Upper lobe of left lung (tissue), 6 donors: ENCODE measurements around the gene ADAMTS16. TPM values are rescaled to one million over a fixed set of nuclear protein-coding genes. Genes with fewer than 3 reads are reported as not detected.

Source experiments
- ATAC-seq, 2 donors: fragments of 200-7000 bp; cut with Tn5 transposase; one replicate each; pipeline ENCODE4 v1.9.1; 2022; ENCODE audit warnings: mild to moderate bottlenecking in 2 of 2, moderate library complexity in 2 of 2; ENCODE audit not compliant: low FRiP score in 2 of 2
- DNase-seq, 2 donors: peaks; one replicate each; pipeline ENCODE4 v3.0.0-alpha.2; 2019 to 2020
- H3K27ac ChIP-seq, 4 donors: fragments of 200-600 bp; sonication (generic); one replicate each; pipeline ENCODE4 v1.5.1; 2016 to 2019
- H3K27me3 ChIP-seq, 4 donors: fragments of 200-600 bp; sonication (generic); one replicate each; pipeline ENCODE4 v1.5.1; 2017 to 2019
- H3K36me3 ChIP-seq, 4 donors: fragments of 200-600 bp; sonication (generic); one replicate each; pipeline ENCODE4 v1.5.1; 2016 to 2019
- H3K4me1 ChIP-seq, 4 donors: fragments of 200-600 bp; sonication (generic); one replicate each; pipeline ENCODE4 v1.5.1; 2018 to 2019
- H3K4me3 ChIP-seq, 4 donors: fragments of 200-600 bp; sonication (generic); one replicate each; pipeline ENCODE4 v1.5.1; 2017 to 2019; ENCODE audit warnings: mild to moderate bottlenecking in 2 of 4, moderate library complexity in 1 of 4
- H3K9me3 ChIP-seq, 4 donors: fragments of 200-600 bp; sonication (generic); one replicate each; pipeline ENCODE4 v1.5.1; 2018 to 2019
- EP300 ChIP-seq, 4 donors: sonication (generic); formaldehyde crosslinking; IDR thresholded peaks; one replicate each; pipeline ENCODE4 v1.5.1; 2017; ENCODE audit warnings: antibody characterized with exemption in 4 of 4, control low read depth in 2 of 4
- POLR2A ChIP-seq, 4 donors: fragments of 450-650 bp; IDR thresholded peaks; one replicate each; pipeline ENCODE4 v1.5.1; 2016 to 2017; ENCODE audit warnings: antibody characterized with exemption in 4 of 4, mild to moderate bottlenecking in 2 of 4
- POLR2AphosphoS5 ChIP-seq, 2 donors: sonication (generic); formaldehyde crosslinking; IDR thresholded peaks; one replicate each; pipeline ENCODE4 v1.5.1; 2017; ENCODE audit warnings: antibody characterized with exemption in 2 of 2
- WGBS, 2 donors: methylation state at CpG; one replicate each; pipeline ENCODE4 v1.1.5; 2017 to 2018; 5-methylcytosine and 5-hydroxymethylcytosine counted together
- total RNA-seq, 6 donors: library from RNA; depleted of rRNA in 4 of 6; stranded (reverse); fragments of >200 nt in 4 of 6; gene quantifications; one replicate each; pipeline versions ENCODE4 v1.1.0 to v1.2.1, GENCODE V29; 2016 to 2021
- TF ChIP-seq, protein P1 (sequence below), 6 experiments: fragments of 450-650 bp in 4 of 6; fragments of 200-600 bp in 2 of 6; sonication (generic) in 2 of 6; IDR thresholded peaks; one replicate each; pipeline ENCODE4 v1.5.1; 2016 to 2019; ENCODE audit warnings: antibody characterized with exemption in 6 of 6
- donor health status: DM: no; HTN: no; CAD: no; lungs with moderate emphysema.
- donor health status: DM: no; HTN: yes; CAD: no; lungs with severe emphysema.

ADAMTS16 gene
- total RNA-seq, 6 donors from 2014 or later = 0.29 to 3.0 TPM; not detected in 4

- WGBS, 2 donors = 35 to 48% methylated on average over 5 of the region's 5 CpGs
- Histone ChIP-seq H3K4me3 (no peak overlapping the region), H3K36me3 (no peaks in the 10 kb centered on the region), H3K9me3 (no peaks in the 10 kb centered on the region), H3K4me1 (peaks cover 0 to 5% (median 0%) of the 10 kb centered on the region in 4 donors), H3K27me3 (no peaks in the 10 kb centered on the region), H3K27ac (no peak overlapping the region)
- TF ChIP-seq POLR2AphosphoS5 (IDR thresholded peaks at IDR 0.05) (no peak), POLR2A (IDR thresholded peaks at IDR 0.05) (no peak), EP300 (IDR thresholded peaks at IDR 0.05) (no peak)
- TF ChIP-seq, protein P1, sequence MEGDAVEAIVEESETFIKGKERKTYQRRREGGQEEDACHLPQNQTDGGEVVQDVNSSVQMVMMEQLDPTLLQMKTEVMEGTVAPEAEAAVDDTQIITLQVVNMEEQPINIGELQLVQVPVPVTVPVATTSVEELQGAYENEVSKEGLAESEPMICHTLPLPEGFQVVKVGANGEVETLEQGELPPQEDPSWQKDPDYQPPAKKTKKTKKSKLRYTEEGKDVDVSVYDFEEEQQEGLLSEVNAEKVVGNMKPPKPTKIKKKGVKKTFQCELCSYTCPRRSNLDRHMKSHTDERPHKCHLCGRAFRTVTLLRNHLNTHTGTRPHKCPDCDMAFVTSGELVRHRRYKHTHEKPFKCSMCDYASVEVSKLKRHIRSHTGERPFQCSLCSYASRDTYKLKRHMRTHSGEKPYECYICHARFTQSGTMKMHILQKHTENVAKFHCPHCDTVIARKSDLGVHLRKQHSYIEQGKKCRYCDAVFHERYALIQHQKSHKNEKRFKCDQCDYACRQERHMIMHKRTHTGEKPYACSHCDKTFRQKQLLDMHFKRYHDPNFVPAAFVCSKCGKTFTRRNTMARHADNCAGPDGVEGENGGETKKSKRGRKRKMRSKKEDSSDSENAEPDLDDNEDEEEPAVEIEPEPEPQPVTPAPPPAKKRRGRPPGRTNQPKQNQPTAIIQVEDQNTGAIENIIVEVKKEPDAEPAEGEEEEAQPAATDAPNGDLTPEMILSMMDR (IDR thresholded peaks at IDR 0.05) = no peak
- DNase-seq (no peak), ATAC-seq (no peak)
These were observed 42.5 kb downstream of the ADAMTS16 start for GRCh38 chr5:5182508-5183188.

- TF ChIP-seq POLR2A (IDR thresholded peaks at IDR 0.05) (no peak), POLR2AphosphoS5 (IDR thresholded peaks at IDR 0.05) (no peak), EP300 (IDR thresholded peaks at IDR 0.05) (no peak)
- TF ChIP-seq, protein P1 (IDR thresholded peaks at IDR 0.05) = no peak
- WGBS, 2 donors = 41 to 51% methylated on average over 12 to 16 of the region's 16 CpGs
- no peaks in the 10 kb centered on the region for H3K36me3 ChIP-seq
- no peak for DNase-seq
- H3K4me3 ChIP-seq = no peak overlapping the region
- ATAC-seq = no peak
- H3K4me1 ChIP-seq = no peaks in the 10 kb centered on the region
- no peaks in the 10 kb centered on the region for H3K27me3 ChIP-seq
- no peak overlapping the region for H3K27ac ChIP-seq
- H3K9me3 ChIP-seq = no peaks in the 10 kb centered on the region
These were observed 43.1 kb downstream of the ADAMTS16 start for GRCh38 chr5:5183189-5183699.

DNA sequence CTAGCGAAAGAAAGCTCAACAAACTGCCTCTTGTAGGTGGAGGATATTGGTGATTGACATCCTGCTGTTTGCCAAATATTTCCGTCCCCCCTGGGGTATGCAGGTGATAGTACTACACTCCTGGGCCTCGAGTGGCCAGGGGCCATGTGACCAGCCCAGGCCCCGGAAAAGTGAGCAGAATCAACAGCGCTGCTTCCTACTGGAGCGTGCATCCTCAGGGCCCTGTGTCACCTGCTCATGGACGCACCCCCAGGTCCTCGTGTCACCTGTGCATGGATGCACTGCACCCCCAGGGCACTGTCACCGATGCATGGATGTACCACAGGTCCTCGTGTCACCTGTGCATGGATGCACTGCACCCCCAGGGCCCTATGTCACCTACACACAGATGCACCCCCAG lies 43.8 kb downstream of the ADAMTS16 start:
- Histone ChIP-seq H3K9me3 (no peaks in the 10 kb centered on the region), H3K27me3 (no peaks in the 10 kb centered on the region), H3K4me3 (no peak overlapping the region), H3K27ac (no peak overlapping the region), H3K4me1 (no peaks in the 10 kb centered on the region), H3K36me3 (no peaks in the 10 kb centered on the region)
- DNase-seq (no peak), ATAC-seq (no peak)
- 61 to 74% methylated on average over 5 to 10 of the region's 10 CpGs for WGBS, 2 donors
- TF ChIP-seq POLR2A (IDR thresholded peaks at IDR 0.05) (no peak), EP300 (IDR thresholded peaks at IDR 0.05) (no peak)

DNA sequence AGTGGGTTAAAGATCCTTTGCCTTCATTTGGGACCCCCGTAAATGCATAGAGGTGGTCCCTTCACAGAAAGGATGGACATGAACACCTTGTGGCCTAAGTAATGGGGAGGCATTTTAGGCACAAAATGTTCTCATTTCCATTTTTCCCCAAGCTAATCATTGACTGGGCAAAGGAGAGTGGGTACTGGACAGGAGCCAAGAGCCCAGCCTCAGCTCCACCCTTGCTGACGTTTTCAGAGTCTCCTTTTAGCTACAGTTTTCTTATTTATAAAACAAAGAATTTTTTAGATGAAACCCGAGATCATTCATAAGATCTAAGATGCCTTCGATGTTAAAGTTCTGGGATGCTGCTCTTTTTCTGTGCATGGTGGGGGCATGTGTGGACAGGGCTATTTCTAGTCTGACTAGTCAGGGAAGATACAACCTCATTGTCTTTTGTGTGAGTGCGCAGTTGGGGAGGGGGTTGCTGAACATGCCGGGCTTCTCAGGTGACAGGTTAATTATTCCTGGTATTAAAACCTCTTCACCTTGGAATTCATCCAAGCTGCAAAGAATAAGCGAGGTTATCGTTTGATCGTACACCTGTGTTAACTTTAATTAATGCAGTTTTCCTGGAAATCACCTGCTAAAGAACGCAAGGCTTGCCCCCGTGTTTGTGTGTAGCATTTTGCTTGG lies 48.4 kb downstream of the ADAMTS16 start:
- Histone ChIP-seq H3K9me3 (no peaks in the 10 kb centered on the region), H3K4me3 (no peak overlapping the region), H3K36me3 (no peaks in the 10 kb centered on the region), H3K4me1 (no peaks in the 10 kb centered on the region), H3K27me3 (no peaks in the 10 kb centered on the region), H3K27ac (no peak overlapping the region)
- ATAC-seq (no peak), DNase-seq (no peak)
- no peak for TF ChIP-seq POLR2AphosphoS5 (IDR thresholded peaks at IDR 0.05)
- no peak for TF ChIP-seq POLR2A (IDR thresholded peaks at IDR 0.05)
- no peak for TF ChIP-seq EP300 (IDR thresholded peaks at IDR 0.05)
- TF ChIP-seq, protein P1 (IDR thresholded peaks at IDR 0.05) = no peak
- 52 to 62% methylated on average over 11 of the region's 11 CpGs for WGBS, 2 donors

- H3K4me1 ChIP-seq = no peaks in the 10 kb centered on the region
- no peak overlapping the region for H3K4me3 ChIP-seq
- no peaks in the 10 kb centered on the region for H3K9me3 ChIP-seq
- H3K27ac ChIP-seq = no peak overlapping the region
- DNase-seq (no peak), ATAC-seq (no peak)
- WGBS, 2 donors = 77 to 83% methylated on average over 7 of the region's 7 CpGs
- H3K36me3 ChIP-seq = no peaks in the 10 kb centered on the region
- H3K27me3 ChIP-seq = no peaks in the 10 kb centered on the region
- TF ChIP-seq POLR2AphosphoS5 (IDR thresholded peaks at IDR 0.05) = no peak
- TF ChIP-seq POLR2A (IDR thresholded peaks at IDR 0.05) = no peak
- TF ChIP-seq, protein P1 (IDR thresholded peaks at IDR 0.05) = no peak
- TF ChIP-seq EP300 (IDR thresholded peaks at IDR 0.05) = no peak
These were observed 48.9 kb downstream of the ADAMTS16 start for GRCh38 chr5:5189051-5189430.
